Measurements from ENCODE around the gene RANGRF.

RANGRF gene

DNA sequence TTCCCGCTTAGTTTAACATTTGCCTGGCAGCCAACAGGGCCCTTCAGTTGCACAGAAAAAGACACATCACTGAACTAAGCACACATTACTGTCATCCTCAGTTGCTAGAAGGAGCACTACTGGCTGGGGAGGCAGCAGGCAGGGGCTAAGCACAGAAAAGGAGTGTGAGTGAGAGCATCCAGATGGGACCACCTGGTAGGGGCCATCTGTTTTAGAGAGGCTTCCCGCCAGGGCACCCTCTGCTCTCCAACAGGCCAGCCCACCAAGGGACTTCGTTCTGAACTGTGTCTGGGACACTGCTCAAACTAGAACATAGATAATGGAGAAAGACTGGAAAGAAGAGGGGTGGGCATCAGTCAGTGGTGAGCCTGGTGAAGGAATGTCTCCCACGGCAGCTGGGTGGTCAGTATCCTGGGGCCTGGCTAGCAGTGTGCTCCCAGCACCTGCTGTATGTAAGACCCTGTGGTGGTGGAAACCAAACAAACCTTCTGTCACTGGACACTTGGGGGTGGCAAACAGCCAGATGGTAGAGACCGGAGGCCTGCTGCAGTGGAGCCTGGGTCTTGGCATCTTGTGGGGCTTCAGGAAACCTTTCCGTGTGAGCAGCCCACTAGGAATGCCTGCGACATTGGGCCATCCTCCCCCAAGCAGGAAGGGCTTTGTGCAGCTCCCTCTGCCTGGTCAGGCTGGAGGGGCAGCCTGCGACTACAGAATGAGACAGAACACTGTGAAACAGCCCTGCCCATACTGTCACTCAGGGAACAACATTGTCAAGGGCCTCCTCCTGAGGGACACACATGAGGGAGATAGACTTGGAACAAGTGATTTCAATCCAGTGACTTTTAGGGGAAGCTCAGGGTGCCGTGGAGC, 12.8 kb upstream of the RANGRF start:
- H3K9ac ChIP-seq (ENCODE audit: low read depth, low read length): no peak overlapping the region
- no peak overlapping the region for H3K27ac ChIP-seq (ENCODE audit: low read depth, low read length)
- no peaks in the 10 kb centered on the region for H3K4me1 ChIP-seq (ENCODE audit: control insufficient read depth, insufficient read depth, low read length)
- no peaks in the 10 kb centered on the region for H3K27me3 ChIP-seq (ENCODE audit: control insufficient read depth, insufficient read depth, low read length)
- H3K9me3 ChIP-seq (ENCODE audit: control insufficient read depth, insufficient read depth, low read length): no peaks in the 10 kb centered on the region
- H3K4me3 ChIP-seq (ENCODE audit: low read depth, low read length): no peak overlapping the region
- H3K36me3 ChIP-seq (ENCODE audit: control insufficient read depth, insufficient read depth, low read length): peaks cover 8% of the 10 kb centered on the region

DNA sequence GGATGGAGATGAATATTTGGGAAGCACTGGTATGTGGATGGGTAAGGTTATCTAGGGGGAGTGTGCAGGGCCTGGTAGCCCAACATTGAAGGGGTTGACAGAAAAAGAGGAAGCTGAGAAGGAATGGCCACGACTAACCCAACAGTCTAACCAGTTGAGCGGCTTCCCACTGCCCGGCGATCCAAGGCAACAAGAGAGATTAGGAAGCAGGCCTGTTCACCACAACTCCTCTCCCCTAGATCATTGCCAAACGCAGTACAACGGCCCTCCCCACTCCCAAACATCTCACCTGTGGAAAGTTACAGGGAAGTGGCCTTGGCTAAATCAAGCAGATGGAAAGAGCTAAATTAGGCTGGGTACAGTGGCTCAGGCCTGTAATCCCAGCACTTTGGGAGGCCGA, 11.2 kb upstream of the RANGRF start:
- Histone ChIP-seq H3K27me3 (ENCODE audit: control insufficient read depth, insufficient read depth, low read length) (no peaks in the 10 kb centered on the region), H3K9ac (ENCODE audit: low read depth, low read length) (no peak overlapping the region), H3K4me1 (ENCODE audit: control insufficient read depth, insufficient read depth, low read length) (no peaks in the 10 kb centered on the region), H3K4me3 (ENCODE audit: low read depth, low read length) (no peak overlapping the region), H3K27ac (ENCODE audit: low read depth, low read length) (no peak overlapping the region), H3K9me3 (ENCODE audit: control insufficient read depth, insufficient read depth, low read length) (no peaks in the 10 kb centered on the region), H3K36me3 (ENCODE audit: control insufficient read depth, insufficient read depth, low read length) (no peaks in the 10 kb centered on the region)

GRCh38 chr17:8282345-8282744, 6.1 kb upstream of the RANGRF start:
- no peaks in the 10 kb centered on the region for H3K27me3 ChIP-seq (ENCODE audit: control insufficient read depth, insufficient read depth, low read length)
- no peaks in the 10 kb centered on the region for H3K9me3 ChIP-seq (ENCODE audit: control insufficient read depth, insufficient read depth, low read length)
- no peak overlapping the region for H3K4me3 ChIP-seq (ENCODE audit: low read depth, low read length)
- H3K27ac ChIP-seq (ENCODE audit: low read depth, low read length): no peak overlapping the region
- no peaks in the 10 kb centered on the region for H3K36me3 ChIP-seq (ENCODE audit: control insufficient read depth, insufficient read depth, low read length)
- H3K9ac ChIP-seq (ENCODE audit: low read depth, low read length): no peak overlapping the region
- H3K4me1 ChIP-seq (ENCODE audit: control insufficient read depth, insufficient read depth, low read length): no peaks in the 10 kb centered on the region

GRCh38 chr17:8283356-8283755, 5.1 kb upstream of the RANGRF start:
- H3K9me3 ChIP-seq (ENCODE audit: control insufficient read depth, insufficient read depth, low read length): no peaks in the 10 kb centered on the region
- H3K36me3 ChIP-seq (ENCODE audit: control insufficient read depth, insufficient read depth, low read length): no peaks in the 10 kb centered on the region
- H3K4me3 ChIP-seq (ENCODE audit: low read depth, low read length): no peak overlapping the region
- no peak overlapping the region for H3K9ac ChIP-seq (ENCODE audit: low read depth, low read length)
- no peaks in the 10 kb centered on the region for H3K27me3 ChIP-seq (ENCODE audit: control insufficient read depth, insufficient read depth, low read length)
- H3K4me1 ChIP-seq (ENCODE audit: control insufficient read depth, insufficient read depth, low read length): 0 out of 2 replicates have a peak, but pooled peaks cover 6% of the 10 kb centered on the region
- no peak overlapping the region for H3K27ac ChIP-seq (ENCODE audit: low read depth, low read length)

- 0 out of 2 replicates have a peak, but pooled peaks cover 6% of the 10 kb centered on the region for H3K4me1 ChIP-seq (ENCODE audit: control insufficient read depth, insufficient read depth, low read length)
- H3K36me3 ChIP-seq (ENCODE audit: control insufficient read depth, insufficient read depth, low read length): no peaks in the 10 kb centered on the region
- no peaks in the 10 kb centered on the region for H3K9me3 ChIP-seq (ENCODE audit: control insufficient read depth, insufficient read depth, low read length)
- no peaks in the 10 kb centered on the region for H3K27me3 ChIP-seq (ENCODE audit: control insufficient read depth, insufficient read depth, low read length)
- no peak overlapping the region for H3K27ac ChIP-seq (ENCODE audit: low read depth, low read length)
- H3K4me3 ChIP-seq (ENCODE audit: low read depth, low read length): no peak overlapping the region
- no peak overlapping the region for H3K9ac ChIP-seq (ENCODE audit: low read depth, low read length)
These were observed 4.3 kb upstream of the RANGRF start for GRCh38 chr17:8284126-8284525.

GRCh38 chr17:8285270-8286181, 2.9 kb upstream of the RANGRF start:
- Histone ChIP-seq H3K36me3 (ENCODE audit: control insufficient read depth, insufficient read depth, low read length) (no peaks in the 10 kb centered on the region), H3K9ac (ENCODE audit: low read depth, low read length) (no peak overlapping the region), H3K9me3 (ENCODE audit: control insufficient read depth, insufficient read depth, low read length) (no peaks in the 10 kb centered on the region), H3K27ac (ENCODE audit: low read depth, low read length) (no peak overlapping the region), H3K27me3 (ENCODE audit: control insufficient read depth, insufficient read depth, low read length) (no peaks in the 10 kb centered on the region), H3K4me1 (ENCODE audit: control insufficient read depth, insufficient read depth, low read length) (peaks cover 10% of the 10 kb centered on the region), H3K4me3 (ENCODE audit: low read depth, low read length) (no peak overlapping the region)

- H3K9me3 ChIP-seq (ENCODE audit: control insufficient read depth, insufficient read depth, low read length): no peaks in the 10 kb centered on the region
- H3K4me1 ChIP-seq (ENCODE audit: control insufficient read depth, insufficient read depth, low read length): peaks cover 10% of the 10 kb centered on the region
- H3K27ac ChIP-seq (ENCODE audit: low read depth, low read length): peak overlapping the region; percentile 46
- H3K9ac ChIP-seq (ENCODE audit: low read depth, low read length): no peak overlapping the region
- H3K36me3 ChIP-seq (ENCODE audit: control insufficient read depth, insufficient read depth, low read length): no peaks in the 10 kb centered on the region
- no peaks in the 10 kb centered on the region for H3K27me3 ChIP-seq (ENCODE audit: control insufficient read depth, insufficient read depth, low read length)
- H3K4me3 ChIP-seq (ENCODE audit: low read depth, low read length): peak overlapping the region; percentile 84
These were observed 677 bp upstream of the RANGRF start for GRCh38 chr17:8287651-8288335.

DNA sequence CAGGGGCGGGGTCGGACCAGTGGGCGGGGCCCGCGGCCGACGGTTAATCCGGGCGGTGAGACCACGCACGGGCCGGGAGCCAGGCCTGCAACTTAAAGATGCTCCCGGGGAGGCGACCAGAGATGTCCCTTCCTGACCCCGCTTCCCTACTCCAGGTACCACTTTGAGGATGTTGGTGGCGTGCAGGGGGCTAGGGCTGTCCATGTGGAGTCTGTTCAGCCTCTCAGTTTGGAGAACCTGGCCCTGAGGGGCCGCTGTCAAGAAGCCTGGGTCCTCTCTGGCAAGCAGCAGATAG, 580 bp downstream of the RANGRF start:
- no peaks in the 10 kb centered on the region for H3K36me3 ChIP-seq (ENCODE audit: control insufficient read depth, insufficient read depth, low read length)
- H3K9ac ChIP-seq (ENCODE audit: low read depth, low read length): peak overlapping the region; percentile 63; the same call in 1 of the 2 replicates
- H3K4me3 ChIP-seq (ENCODE audit: low read depth, low read length): peak overlapping the region; percentile 84
- H3K27ac ChIP-seq (ENCODE audit: low read depth, low read length): no peak overlapping the region
- H3K27me3 ChIP-seq (ENCODE audit: control insufficient read depth, insufficient read depth, low read length): no peaks in the 10 kb centered on the region
- H3K4me1 ChIP-seq (ENCODE audit: control insufficient read depth, insufficient read depth, low read length): peaks cover 10% of the 10 kb centered on the region
- no peaks in the 10 kb centered on the region for H3K9me3 ChIP-seq (ENCODE audit: control insufficient read depth, insufficient read depth, low read length)

- no peaks in the 10 kb centered on the region for H3K27me3 ChIP-seq (ENCODE audit: control insufficient read depth, insufficient read depth, low read length)
- H3K4me3 ChIP-seq (ENCODE audit: low read depth, low read length): no peak overlapping the region
- H3K27ac ChIP-seq (ENCODE audit: low read depth, low read length): no peak overlapping the region
- H3K36me3 ChIP-seq (ENCODE audit: control insufficient read depth, insufficient read depth, low read length): no peaks in the 10 kb centered on the region
- H3K4me1 ChIP-seq (ENCODE audit: control insufficient read depth, insufficient read depth, low read length): peaks cover 14% of the 10 kb centered on the region
- H3K9ac ChIP-seq (ENCODE audit: low read depth, low read length): no peak overlapping the region
- H3K9me3 ChIP-seq (ENCODE audit: control insufficient read depth, insufficient read depth, low read length): no peaks in the 10 kb centered on the region
These were observed 1.6 kb downstream of the RANGRF start for GRCh38 chr17:8290043-8290442.

DNA sequence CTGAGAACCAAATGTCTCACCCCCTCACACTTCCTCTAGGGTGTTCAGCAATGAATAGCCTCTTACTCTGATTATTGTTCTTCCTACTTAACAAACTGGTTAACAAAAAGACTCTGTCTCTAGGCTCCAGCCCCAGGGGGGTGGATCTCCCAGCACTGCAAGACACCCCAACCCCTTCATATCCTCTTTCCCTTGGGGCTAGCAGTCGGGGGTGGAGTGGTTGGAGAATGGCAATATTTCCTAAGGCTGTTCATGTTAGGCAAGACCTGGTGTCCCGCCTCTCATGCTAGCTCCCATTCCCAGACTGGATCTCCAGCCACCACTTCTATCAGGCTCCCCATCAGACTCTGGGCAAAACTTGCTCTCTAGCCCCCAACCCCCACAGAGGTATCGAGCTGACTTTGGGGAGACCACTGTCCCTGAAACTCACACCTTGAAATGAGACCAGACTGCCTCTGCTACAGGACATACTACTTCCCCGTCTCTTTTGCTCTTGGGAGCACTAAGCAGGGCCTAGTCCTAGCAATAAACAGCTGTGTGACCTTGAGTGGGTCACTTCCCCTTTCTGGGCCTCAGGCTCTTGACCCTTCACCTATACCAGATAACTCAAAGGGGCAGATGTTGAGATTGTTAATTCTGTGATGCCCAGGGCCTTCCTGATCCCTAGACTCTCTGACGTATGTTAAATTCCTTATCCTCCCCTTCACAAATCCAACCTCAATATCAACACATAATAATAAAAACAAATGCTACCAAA, 4.3 kb downstream of the RANGRF start:
- Histone ChIP-seq H3K27ac (ENCODE audit: low read depth, low read length) (no peak overlapping the region), H3K4me1 (ENCODE audit: control insufficient read depth, insufficient read depth, low read length) (peaks cover 11% of the 10 kb centered on the region), H3K36me3 (ENCODE audit: control insufficient read depth, insufficient read depth, low read length) (no peaks in the 10 kb centered on the region), H3K4me3 (ENCODE audit: low read depth, low read length) (no peak overlapping the region), H3K9me3 (ENCODE audit: control insufficient read depth, insufficient read depth, low read length) (no peaks in the 10 kb centered on the region), H3K9ac (ENCODE audit: low read depth, low read length) (no peak overlapping the region), H3K27me3 (ENCODE audit: control insufficient read depth, insufficient read depth, low read length) (no peaks in the 10 kb centered on the region)
